Adrenal gland (tissue), 12 donors: ENCODE results near the gene CDNF. TPM values are rescaled to one million over a fixed set of nuclear protein-coding genes. Genes with fewer than 3 reads are reported as not detected.
A peak's percentile ranks its signal among the peaks of the same experiment; 100 is the strongest.

Experiments used
- DNase-seq, 7 donors: peaks; one replicate each; pipeline ENCODE4 v3.0.0-alpha.2; 2019 to 2020
- H3K27ac ChIP-seq, 5 donors: fragments of 200-600 bp; sonication (generic) in 4 of 5; 1 replicate in 3 of 5; 2 replicates in 2 of 5; pipeline versions ENCODE4 v1.5.1 to v1.8.0; 2016 to 2020; ENCODE audit warnings: mild to moderate bottlenecking in 1 of 5
- H3K27me3 ChIP-seq: fragments of 200-600 bp; 2 replicates; pipeline ENCODE4 v1.8.0; 2021
- H3K36me3 ChIP-seq, 2 donors: fragments of 200-600 bp; replicated peaks in 1 of 2; 1 replicate in 1 of 2; 2 replicates in 1 of 2; pipeline versions ENCODE4 v1.5.1 to v1.8.0; 2018 to 2022
- H3K4me1 ChIP-seq, 2 donors: fragments of 200-600 bp; replicated peaks in 1 of 2; 1 replicate in 1 of 2; 2 replicates in 1 of 2; pipeline versions ENCODE4 v1.5.1 to v1.8.0; 2018 to 2021
- H3K4me3 ChIP-seq, 4 donors: fragments of 200-600 bp; sonication (generic) in 3 of 4; one replicate each; pipeline ENCODE4 v1.5.1; 2016 to 2018
- H3K9me3 ChIP-seq, 3 donors: fragments of 200-600 bp; sonication (generic) in 1 of 3; replicated peaks in 1 of 3; 1 replicate in 2 of 3; 2 replicates in 1 of 3; pipeline versions ENCODE4 v1.5.1 to v1.8.0; 2016 to 2021
- POLR2A ChIP-seq, 2 donors: fragments of 450-650 bp; IDR thresholded peaks; one replicate each; pipeline ENCODE4 v1.6.1; 2017; ENCODE audit warnings: antibody characterized with exemption in 2 of 2, mild to moderate bottlenecking in 2 of 2, moderate library complexity in 1 of 2
- WGBS, 4 donors: extraction: QIAGEN DNeasy Blood & Tissue Kit in 2 of 4; methylation state at CpG; one replicate each; pipeline versions ENCODE4 v1.1.5 to v1.1.7; 2013 to 2017; 5-methylcytosine and 5-hydroxymethylcytosine counted together
- intact Hi-C, 2 donors: fragments of 100-400 bp; cut with DNase I; formaldehyde crosslinking; loops; one replicate each; pipeline versions ENCODE4 v1.14.1 to v1.15.0; 2022 to 2023
- polyA plus RNA-seq, 3 donors: library from polyadenylated mRNA; stranded (reverse); fragments of 200-250 nt in 2 of 3; fragments of 350-450 nt in 1 of 3; fragmentation: Illumina TruSeq in 1 of 3; extraction: RNeasy Lipid Tissue Mini Kit (QIAGEN cat#74804) in 1 of 3; gene quantifications; one replicate each; pipeline ENCODE4 v1.2.3, GENCODE V29; 2013 to 2014
- total RNA-seq, 9 donors: library from RNA; depleted of rRNA in 4 of 9; stranded (reverse); fragments of >200 nt in 4 of 9; fragments of 120-200 nt in 1 of 9; fragmentation: NEBNext Ultra II Directional in 1 of 9; extraction: Animal tissue kit (Norgen Biotek cat#: 25700) in 1 of 9; gene quantifications; one replicate each; pipeline versions ENCODE4 v1.1.0 to v1.2.4, GENCODE V29; 2013 to 2023
- TF ChIP-seq, protein P1 (sequence below), 6 experiments: fragments of 450-650 bp in 4 of 6; fragments of 200-600 bp in 2 of 6; sonication (generic) in 1 of 6; IDR thresholded peaks; 1 replicate in 5 of 6; 2 replicates in 1 of 6; pipeline versions ENCODE4 v1.5.1 to v1.8.0; 2016 to 2021; ENCODE audit warnings: antibody characterized with exemption in 6 of 6, mild to moderate bottlenecking in 2 of 6, moderate library complexity in 1 of 6
- donor health status: healthy with polysubstance abuse.
- donor health status: Bipolar disorder and iron deficiency.
- donor health status: DM: yes; HTN: yes; CAD: no.
- donor health status: DM: no; HTN: no; CAD: no.
- donor health status: DM: no; HTN: no; CAD: no.
- donor health status: DM: yes; HTN: yes; CAD: no.

CDNF gene
- total and polyA plus RNA-seq, 12 donors = 0.97 to 6.6 (median 3.2) TPM

GRCh38 chr10:14815681-14816080 lies 22.2 kb downstream of the CDNF start:
- H3K27me3 ChIP-seq = no peaks in the 10 kb centered on the region
- peak overlapping the region in 1 of 5 donors; percentile 38 for H3K27ac ChIP-seq
- peaks cover 4 to 6% of the 10 kb centered on the region in 2 donors for H3K4me1 ChIP-seq
- DNase-seq = peak; percentile 26 to 59 (median 42)
- H3K9me3 ChIP-seq = no peaks in the 10 kb centered on the region
- H3K36me3 ChIP-seq = no peaks in the 10 kb centered on the region
- H3K4me3 ChIP-seq = no peak overlapping the region
- 32 to 49% (median 42%) methylated on average over 6 of the region's 6 CpGs for WGBS, 4 donors
- no peak for TF ChIP-seq POLR2A (IDR thresholded peaks at IDR 0.05)
- TF ChIP-seq, protein P1, sequence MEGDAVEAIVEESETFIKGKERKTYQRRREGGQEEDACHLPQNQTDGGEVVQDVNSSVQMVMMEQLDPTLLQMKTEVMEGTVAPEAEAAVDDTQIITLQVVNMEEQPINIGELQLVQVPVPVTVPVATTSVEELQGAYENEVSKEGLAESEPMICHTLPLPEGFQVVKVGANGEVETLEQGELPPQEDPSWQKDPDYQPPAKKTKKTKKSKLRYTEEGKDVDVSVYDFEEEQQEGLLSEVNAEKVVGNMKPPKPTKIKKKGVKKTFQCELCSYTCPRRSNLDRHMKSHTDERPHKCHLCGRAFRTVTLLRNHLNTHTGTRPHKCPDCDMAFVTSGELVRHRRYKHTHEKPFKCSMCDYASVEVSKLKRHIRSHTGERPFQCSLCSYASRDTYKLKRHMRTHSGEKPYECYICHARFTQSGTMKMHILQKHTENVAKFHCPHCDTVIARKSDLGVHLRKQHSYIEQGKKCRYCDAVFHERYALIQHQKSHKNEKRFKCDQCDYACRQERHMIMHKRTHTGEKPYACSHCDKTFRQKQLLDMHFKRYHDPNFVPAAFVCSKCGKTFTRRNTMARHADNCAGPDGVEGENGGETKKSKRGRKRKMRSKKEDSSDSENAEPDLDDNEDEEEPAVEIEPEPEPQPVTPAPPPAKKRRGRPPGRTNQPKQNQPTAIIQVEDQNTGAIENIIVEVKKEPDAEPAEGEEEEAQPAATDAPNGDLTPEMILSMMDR (IDR thresholded peaks at IDR 0.05) = no peak
- intact Hi-C loops = no loop called here

DNA sequence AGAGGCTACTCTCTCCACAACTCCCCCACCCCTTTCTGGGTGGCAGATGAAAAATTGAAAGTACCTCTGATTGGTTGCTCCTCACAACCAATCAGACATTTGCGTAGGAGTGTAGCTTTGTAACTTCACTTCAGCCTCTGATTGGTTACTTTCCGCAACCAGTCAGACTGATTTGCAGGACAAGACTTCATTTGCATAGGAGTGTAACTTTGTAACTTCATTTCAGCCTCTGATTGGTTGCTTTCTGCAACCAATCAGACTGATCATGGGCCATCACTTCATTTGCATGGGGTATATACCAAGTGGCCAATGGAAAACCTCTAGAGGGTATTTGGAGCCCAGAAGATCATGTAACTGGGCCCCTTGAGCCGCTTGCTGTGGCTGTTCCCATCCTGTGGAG lies 25.6 kb downstream of the CDNF start:
- Histone ChIP-seq H3K36me3 (no peaks in the 10 kb centered on the region), H3K4me3 (no peak overlapping the region), H3K27me3 (no peaks in the 10 kb centered on the region), H3K9me3 (no peaks in the 10 kb centered on the region), H3K4me1 (peaks cover 4 to 6% of the 10 kb centered on the region in 2 donors), H3K27ac (no peak overlapping the region)
- intact Hi-C loops = no loop called here
- TF ChIP-seq, protein P1 (IDR thresholded peaks at IDR 0.05) = no peak
- TF ChIP-seq POLR2A (IDR thresholded peaks at IDR 0.05) = no peak
- WGBS, 4 donors = 90 to 96% (median 93%) methylated on average over 3 of the region's 3 CpGs
- DNase-seq = no peak

DNA sequence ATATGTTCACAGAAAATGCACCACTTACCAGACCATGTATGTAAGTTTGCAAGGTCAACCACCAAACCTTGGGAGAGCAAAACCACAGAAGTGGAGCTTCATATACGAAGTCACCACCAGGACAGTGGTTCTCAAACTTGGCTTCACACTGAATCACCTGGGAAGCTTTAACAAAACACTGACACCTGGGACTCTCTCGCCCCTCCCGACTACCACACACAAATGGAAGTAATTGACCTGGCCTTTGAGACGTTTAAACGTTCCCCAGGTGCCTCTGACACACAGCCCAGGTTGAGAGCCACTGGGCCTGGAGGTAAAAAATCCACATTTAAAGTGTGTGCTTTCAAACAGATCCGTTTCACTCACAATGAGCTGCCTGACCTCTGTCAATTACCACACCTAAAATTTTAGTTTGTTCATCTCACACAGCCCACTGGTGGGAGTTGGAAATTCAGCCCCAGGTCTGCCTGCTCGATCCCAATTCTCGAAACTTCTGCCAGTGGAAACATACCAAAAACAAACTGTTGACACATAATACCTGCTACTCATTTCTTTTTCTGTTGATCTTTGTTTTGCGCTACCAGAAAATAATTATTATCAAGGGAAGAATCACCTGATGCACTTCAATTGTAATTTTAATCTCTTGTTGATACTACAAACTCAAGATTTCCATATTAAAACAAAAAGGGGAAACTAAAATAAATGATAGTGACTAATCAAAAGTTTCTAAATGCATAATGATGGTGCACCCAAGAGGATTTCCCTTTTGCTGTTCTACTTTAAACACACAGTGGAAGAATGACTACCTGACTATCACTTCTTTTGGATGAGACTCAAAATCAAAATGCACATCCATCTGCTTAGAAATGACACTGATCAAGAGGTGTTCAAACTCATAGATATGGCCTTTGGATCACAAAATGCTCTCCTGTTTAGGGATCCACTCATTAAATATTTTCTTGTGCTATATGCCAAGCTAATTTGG lies 26.6 kb downstream of the CDNF start:
- Histone ChIP-seq H3K36me3 (no peaks in the 10 kb centered on the region), H3K27me3 (no peaks in the 10 kb centered on the region), H3K9me3 (no peaks in the 10 kb centered on the region), H3K4me3 (no peak overlapping the region), H3K27ac (no peak overlapping the region), H3K4me1 (peaks cover 4 to 6% of the 10 kb centered on the region in 2 donors)
- intact Hi-C loops = no loop called here
- 83 to 86% (median 85%) methylated on average over 7 to 9 of the region's 9 CpGs for WGBS, 4 donors
- DNase-seq = no peak
- TF ChIP-seq POLR2A (IDR thresholded peaks at IDR 0.05) = no peak
- TF ChIP-seq, protein P1 (IDR thresholded peaks at IDR 0.05) = no peak

DNA sequence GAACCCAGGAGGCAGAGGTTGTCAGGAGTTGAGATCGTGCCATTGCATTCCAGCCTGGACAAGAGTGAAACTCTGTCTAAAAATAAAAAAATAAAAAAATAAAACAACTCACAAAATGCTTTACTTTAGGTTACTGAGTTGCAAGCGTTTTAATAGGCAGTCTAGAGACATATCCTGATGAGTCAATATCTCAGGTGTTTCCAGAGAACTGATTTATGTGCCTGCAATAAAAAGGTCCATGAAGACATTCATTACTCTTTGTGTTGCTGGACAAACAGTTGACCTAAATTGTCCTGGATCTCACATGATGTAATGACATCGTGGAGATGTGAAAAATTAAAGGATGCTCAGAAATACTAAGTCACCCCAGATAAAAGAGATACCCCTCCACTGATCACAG lies 31.5 kb downstream of the CDNF start:
- DNase-seq = no peak
- 76 to 84% (median 81%) methylated on average over 3 of the region's 3 CpGs for WGBS, 4 donors
- no peaks in the 10 kb centered on the region for H3K36me3 ChIP-seq
- no peak overlapping the region for H3K4me3 ChIP-seq
- H3K4me1 ChIP-seq = no peaks in the 10 kb centered on the region
- TF ChIP-seq POLR2A (IDR thresholded peaks at IDR 0.05) = no peak
- TF ChIP-seq, protein P1 (IDR thresholded peaks at IDR 0.05) = no peak
- intact Hi-C loops = no loop called here
- no peaks in the 10 kb centered on the region for H3K9me3 ChIP-seq
- H3K27me3 ChIP-seq = no peaks in the 10 kb centered on the region
- no peak overlapping the region for H3K27ac ChIP-seq
